Measurements from ENCODE around the gene MPIG6B. TPM values are rescaled to one million over a fixed set of nuclear protein-coding genes. Genes with fewer than 3 reads are reported as not detected.

The MPIG6B gene
- not detected for total RNA-seq

GRCh38 chr6:31723245-31723979 lies at the start of gene MPIG6B:
MPIG6B (plus strand) TSS chr6:31723373; CDS start chr6:31723384, 11 bp downstream.
- TF ChIP-seq POLR2A (IDR thresholded peaks at IDR 0.05) (no peak), CTCF (IDR thresholded peaks at IDR 0.05) (no peak)
- Histone ChIP-seq H3K9me3 (no peaks in the 10 kb centered on the region), H3K27ac (no peak within 1 kb of the TSS), H3K4me1 (peaks cover 11% of the 10 kb centered on the region), H3K36me3 (replicated peaks in 1 of 2; ENCODE audit: insufficient read depth in 1 of 2, low read depth in 2 of 2) (no peaks in the 10 kb centered on the region), H3K27me3 (no peaks in the 10 kb centered on the region), H3K4me3 (no peak within 1 kb of the TSS)
- WGBS, 2 donors: 71 to 76% methylated on average over 30 to 46 of the region's 46 CpGs
- intact Hi-C loops (cut with DNase I): no loop called here
- ATAC-seq: no peak
- DNase-seq: no peak

- H3K27ac ChIP-seq: no peak overlapping the region
- H3K36me3 ChIP-seq (replicated peaks in 1 of 2; ENCODE audit: insufficient read depth in 1 of 2, low read depth in 2 of 2): peaks cover 0 to 5% of the 10 kb centered on the region in 2 donors
- peaks cover 12% of the 10 kb centered on the region for H3K4me1 ChIP-seq
- intact Hi-C loops (cut with DNase I): no loop called here
- H3K4me3 ChIP-seq: no peak overlapping the region
- no peak for DNase-seq
- TF ChIP-seq POLR2A (IDR thresholded peaks at IDR 0.05) (no peak), CTCF (IDR thresholded peaks at IDR 0.05) (no peak)
- no peaks in the 10 kb centered on the region for H3K9me3 ChIP-seq
- no peak for ATAC-seq
- no peaks in the 10 kb centered on the region for H3K27me3 ChIP-seq
- 81 to 89% methylated on average over 4 of the region's 4 CpGs for WGBS, 2 donors
Measured at GRCh38 chr6:31676322-31676903, 46.8 kb upstream of the MPIG6B start.

GRCh38 chr6:31676904-31677303 lies 46.3 kb upstream of the MPIG6B start:
- no peak for DNase-seq
- TF ChIP-seq POLR2A (IDR thresholded peaks at IDR 0.05) (no peak), CTCF (IDR thresholded peaks at IDR 0.05) (no peak)
- Histone ChIP-seq H3K4me3 (no peak overlapping the region), H3K27ac (no peak overlapping the region), H3K36me3 (replicated peaks in 1 of 2; ENCODE audit: insufficient read depth in 1 of 2, low read depth in 2 of 2) (peaks cover 0 to 3% of the 10 kb centered on the region in 2 donors), H3K4me1 (peaks cover 17% of the 10 kb centered on the region), H3K9me3 (no peaks in the 10 kb centered on the region), H3K27me3 (no peaks in the 10 kb centered on the region)
- WGBS, 2 donors: 66 to 73% methylated on average over 6 of the region's 6 CpGs
- no peak for ATAC-seq
- intact Hi-C loops (cut with DNase I): no loop called here

GRCh38 chr6:31677955-31678354 lies 45.2 kb upstream of the MPIG6B start:
- no peak overlapping the region for H3K27ac ChIP-seq
- intact Hi-C loops (cut with DNase I): no loop called here
- H3K9me3 ChIP-seq: no peaks in the 10 kb centered on the region
- no peaks in the 10 kb centered on the region for H3K27me3 ChIP-seq
- whole genome bisulfite sequencing, 2 donors: 64 to 70% methylated on average over 8 of the region's 8 CpGs
- TF ChIP-seq CTCF (IDR thresholded peaks at IDR 0.05) (no peak), POLR2A (IDR thresholded peaks at IDR 0.05) (no peak)
- no peak for ATAC-seq
- no peak for DNase-seq
- H3K4me3 ChIP-seq: no peak overlapping the region
- H3K36me3 ChIP-seq (replicated peaks in 1 of 2; ENCODE audit: insufficient read depth in 1 of 2, low read depth in 2 of 2): no peaks in the 10 kb centered on the region
- peaks cover 22% of the 10 kb centered on the region for H3K4me1 ChIP-seq

Measured in body of pancreas (tissue), 4 donors.